GM21529 (cell line): Measurements from ENCODE around the gene ST6GALNAC5.
"Not testable (repeated sequence)": the region's sequence is repeated elsewhere in the genome, so short reads cannot be mapped to it uniquely, and the experiment has no call there.

ENCODE experiments used
- ATAC-seq: cut with Tn5 transposase; IDR thresholded peaks from one replicate; pipeline ENCODE4 v1.9.1; 2021; ENCODE audit not compliant: unreplicated experiment

ST6GALNAC5 gene

GRCh38 chr1:76867342-76868130 is at the start of gene ST6GALNAC5:
TSS of gene ST6GALNAC5 (plus strand) at chr1:76867480.
- ATAC-seq = no peak

DNA sequence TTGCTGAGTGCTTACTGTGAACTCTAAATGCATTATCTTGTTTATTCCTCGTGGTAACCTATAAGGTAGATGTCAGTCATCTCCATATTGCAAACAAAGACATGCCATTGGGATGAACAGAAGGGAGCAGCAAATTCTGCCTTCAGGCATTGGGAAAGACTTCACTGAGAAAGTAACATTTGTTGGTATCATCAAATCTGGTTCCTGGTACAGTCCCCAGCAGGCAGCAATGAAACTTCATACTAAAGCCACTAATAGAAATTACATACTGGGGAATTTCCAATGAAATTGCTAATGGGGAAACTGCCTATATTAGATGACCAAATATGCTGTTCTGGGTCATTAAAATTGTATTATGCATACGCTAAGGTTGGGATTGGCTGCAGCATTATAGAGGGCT is 47.3 kb upstream of the ST6GALNAC5 start:
- ATAC-seq = no peak

GRCh38 chr1:76822961-76823360 is 44.3 kb upstream of the ST6GALNAC5 start:
- not testable (repeated sequence) for ATAC-seq

GRCh38 chr1:76824106-76824505 is 43.2 kb upstream of the ST6GALNAC5 start:
- no peak for ATAC-seq

DNA sequence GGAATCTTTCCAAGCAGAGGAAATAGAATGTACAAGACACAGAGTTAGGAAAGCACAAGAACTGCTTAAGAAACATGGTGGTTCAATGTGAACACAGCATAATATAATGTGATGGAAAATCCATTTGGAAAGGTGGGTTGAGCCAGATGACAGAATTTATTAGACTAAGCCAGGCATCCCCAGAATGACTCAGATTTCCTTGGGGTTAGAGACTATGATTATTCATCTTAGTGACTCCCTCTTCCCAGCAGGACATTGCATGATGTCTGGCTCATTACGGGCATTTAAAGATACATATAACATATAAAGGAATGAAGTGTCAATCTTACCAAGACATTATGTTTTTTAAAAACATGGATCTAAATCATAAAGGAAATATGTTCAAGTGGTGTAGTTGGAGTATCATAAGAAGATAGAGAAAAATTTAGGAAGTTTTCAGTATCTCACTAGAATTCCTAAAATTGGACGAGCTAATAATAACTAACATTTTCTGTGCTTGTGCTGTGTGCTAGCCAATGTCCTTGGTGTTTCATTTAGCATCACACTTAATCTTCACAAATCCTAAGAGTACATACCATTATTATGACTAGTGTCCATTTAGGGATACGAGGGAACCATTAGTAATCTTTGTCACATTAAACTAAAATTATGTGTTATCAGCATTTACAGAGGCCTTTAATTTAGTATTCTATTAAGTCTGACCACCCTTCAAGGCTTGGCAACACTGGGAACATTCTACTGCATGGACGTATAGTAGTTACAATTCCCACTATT is 41.0 kb upstream of the ST6GALNAC5 start:
- no peak for ATAC-seq

DNA sequence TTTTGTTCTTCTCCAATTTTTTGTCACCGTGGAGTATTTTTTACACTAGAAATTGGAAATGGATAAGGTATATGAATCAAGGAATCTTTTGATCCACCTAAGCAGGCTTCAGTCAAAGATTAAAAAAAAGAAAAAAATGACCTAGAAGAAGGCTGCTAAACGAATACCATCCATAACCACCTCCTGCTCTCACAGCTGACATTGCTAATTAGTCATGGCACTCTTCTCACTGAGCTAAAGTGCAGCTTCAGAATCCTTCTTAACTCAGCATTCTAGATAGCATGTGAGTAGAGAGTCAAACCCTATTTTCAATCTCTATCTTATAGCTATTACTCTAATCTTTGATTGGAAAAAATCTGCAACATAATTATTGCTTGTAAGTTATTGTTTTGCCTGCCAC is 40.2 kb upstream of the ST6GALNAC5 start:
- ATAC-seq = no peak

GRCh38 chr1:76830373-76830772 is 36.9 kb upstream of the ST6GALNAC5 start:
- no peak for ATAC-seq

DNA sequence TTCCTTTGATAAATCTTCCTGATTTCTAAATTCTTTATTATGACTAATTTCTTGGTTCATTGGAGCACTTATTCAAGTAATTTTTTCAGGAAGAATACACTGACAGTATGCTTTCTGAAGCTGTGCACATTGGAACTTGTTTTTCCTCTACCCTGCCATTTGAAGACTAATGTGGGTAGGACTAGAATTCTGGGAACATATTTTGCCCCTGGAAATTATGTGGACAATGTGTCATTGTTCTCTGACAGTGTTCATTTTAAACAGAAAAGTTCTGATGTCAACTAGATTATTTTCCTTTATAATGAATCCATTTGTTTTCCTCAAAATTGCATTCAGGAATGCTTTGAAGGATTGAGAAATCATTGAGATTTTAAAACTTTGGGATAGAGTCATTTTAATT is 34.8 kb upstream of the ST6GALNAC5 start:
- ATAC-seq = no peak

DNA sequence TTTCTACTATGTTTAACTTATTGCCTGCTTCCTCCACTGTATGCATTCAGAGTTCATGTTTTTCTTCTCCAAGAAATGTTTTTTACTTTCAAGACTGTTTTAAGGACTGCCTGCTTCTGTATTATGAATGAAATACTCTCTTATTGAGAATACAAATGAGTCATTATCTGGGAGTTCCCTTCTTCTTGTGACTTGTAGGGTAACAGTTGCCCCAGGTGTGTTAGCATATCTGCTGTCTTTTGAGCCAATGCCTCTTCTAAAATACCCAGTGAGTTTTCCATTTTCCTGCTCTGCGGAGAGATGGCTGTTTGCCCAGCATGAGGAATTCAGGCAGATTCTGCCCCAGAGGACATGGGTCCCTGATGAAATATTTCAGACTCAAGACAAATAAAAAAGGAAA is 34.1 kb upstream of the ST6GALNAC5 start:
- no peak for ATAC-seq

GRCh38 chr1:76833856-76834255 is 33.4 kb upstream of the ST6GALNAC5 start:
- no peak for ATAC-seq

- ATAC-seq = no peak
Measured at GRCh38 chr1:76835203-76835602, 32.1 kb upstream of the ST6GALNAC5 start.

- no peak for ATAC-seq
Measured at GRCh38 chr1:76840278-76840677, 27.0 kb upstream of the ST6GALNAC5 start.

- no peak for ATAC-seq
Measured at GRCh38 chr1:76841460-76841859, 25.8 kb upstream of the ST6GALNAC5 start.

DNA sequence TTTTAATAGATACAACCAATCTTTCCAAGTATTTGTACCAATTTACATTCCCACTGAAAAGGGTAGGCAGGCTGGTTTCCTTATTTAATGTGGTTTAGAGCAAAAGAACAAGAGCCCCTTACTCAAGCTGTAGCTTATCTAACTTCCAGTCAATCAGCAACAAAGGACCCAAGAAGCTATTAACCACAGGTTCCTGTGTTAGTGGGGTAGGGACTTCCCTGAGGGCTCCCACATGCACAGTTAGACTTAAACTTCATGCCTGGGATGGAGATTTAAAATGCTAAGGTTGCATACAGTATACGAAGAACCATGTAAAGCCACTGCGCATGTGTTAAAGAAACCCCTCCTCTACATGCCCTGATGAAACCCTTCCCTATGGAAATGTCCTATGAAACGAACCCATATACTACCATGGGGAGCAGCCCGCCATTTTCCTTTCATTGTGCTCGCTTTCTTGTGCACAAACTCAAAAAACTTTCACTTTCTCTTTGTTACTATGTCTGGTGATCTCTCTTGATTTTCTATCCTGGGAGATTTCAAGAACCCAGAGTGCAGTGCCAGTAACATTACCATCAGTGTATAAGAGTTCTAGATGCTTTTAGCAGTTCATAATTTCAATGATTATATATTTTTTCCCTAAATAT is 23.3 kb upstream of the ST6GALNAC5 start:
- no peak for ATAC-seq

DNA sequence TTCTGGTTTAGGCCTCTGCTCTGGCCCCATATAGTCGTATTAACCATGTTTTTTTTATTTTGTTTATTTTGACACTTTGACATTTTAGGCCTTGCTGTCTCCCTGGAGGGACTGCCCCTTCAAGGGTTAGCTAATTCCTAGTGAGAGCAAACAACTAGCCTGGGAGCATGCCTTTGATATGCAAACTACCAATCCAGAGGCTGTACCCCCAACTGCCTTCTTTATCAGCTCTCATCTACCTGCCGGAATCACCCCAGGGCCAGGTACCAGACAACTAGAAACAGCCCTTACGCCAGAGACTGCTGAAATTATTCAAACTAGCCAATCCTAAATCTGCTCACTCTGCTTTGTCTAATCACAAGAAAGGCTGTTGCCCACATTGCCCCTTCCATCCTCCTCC is 13.0 kb upstream of the ST6GALNAC5 start:
- ATAC-seq = no peak

DNA sequence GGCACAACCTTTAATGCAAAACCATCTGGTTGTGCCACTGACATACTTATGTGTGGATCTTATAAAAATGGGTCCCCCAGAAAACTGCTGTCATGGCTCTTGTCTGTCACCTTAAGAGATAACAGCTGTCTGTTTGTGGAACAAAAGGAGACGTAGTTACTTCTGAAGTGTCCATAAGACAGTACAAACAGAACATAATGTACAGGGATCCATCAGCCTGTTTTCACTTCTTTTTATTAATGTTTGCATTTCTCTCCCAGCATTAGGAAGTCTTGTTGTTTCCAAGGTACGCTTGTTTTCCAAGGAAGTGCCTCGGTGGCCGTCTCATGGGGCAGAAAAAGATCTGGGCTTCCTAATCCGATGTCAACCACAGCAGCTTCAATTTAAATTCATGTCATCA is 11.2 kb upstream of the ST6GALNAC5 start:
- ATAC-seq = no peak

DNA sequence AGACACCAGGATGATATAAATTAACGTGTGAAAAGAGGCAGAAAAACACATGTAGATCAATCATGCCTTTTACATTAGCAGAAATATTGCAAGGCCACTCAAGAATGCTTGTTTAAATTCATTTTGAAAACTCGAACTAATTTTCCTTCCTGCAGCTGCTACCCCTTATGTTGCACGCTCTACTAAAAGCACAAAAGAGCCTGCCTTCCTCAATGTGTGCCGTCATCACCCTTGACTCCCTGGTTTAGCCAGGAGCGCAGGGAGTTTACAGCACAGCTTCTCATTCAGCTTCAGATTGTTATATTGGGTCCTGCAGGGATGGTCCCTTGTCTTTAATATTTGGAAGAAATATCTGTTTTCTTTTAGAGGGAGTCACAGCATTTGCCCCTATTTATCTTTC is 10.1 kb upstream of the ST6GALNAC5 start:
- no peak for ATAC-seq

- no peak for ATAC-seq
Measured at GRCh38 chr1:76857973-76858372, 9.3 kb upstream of the ST6GALNAC5 start.

DNA sequence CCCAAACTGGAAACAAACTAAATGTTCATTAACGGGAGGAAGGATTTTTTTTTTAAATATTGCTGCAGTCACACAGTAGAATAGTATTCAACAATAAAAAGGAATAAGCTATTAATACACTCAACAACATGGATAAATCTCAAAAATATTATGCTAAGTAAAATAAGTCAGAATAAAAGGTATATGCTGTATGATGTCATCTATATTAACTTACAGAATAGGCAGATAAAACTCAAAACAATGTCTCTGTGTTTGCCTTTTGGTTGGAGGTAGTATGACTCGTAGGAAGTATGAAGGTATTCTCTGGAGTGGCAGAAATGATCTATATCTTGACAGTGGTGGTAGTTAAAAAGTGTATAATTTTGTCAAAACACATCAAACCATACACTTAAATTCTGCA is 6.1 kb upstream of the ST6GALNAC5 start:
- ATAC-seq = no peak

- ATAC-seq = no peak
Measured at GRCh38 chr1:76862447-76862846, 4.8 kb upstream of the ST6GALNAC5 start.

- ATAC-seq = no peak
Measured at GRCh38 chr1:76864383-76864782, 2.9 kb upstream of the ST6GALNAC5 start.
